Measurements from ENCODE around the gene SLC43A3. TPM values are rescaled to one million over a fixed set of nuclear protein-coding genes. Genes with fewer than 3 reads are reported as not detected.

SLC43A3 gene
- total and polyA plus RNA-seq, 9 of the 15 experiments (the other 6 are each of a cell fraction or from before 2014, with no cell fraction given) = 63.7 to 281 (median 139) TPM

DNA sequence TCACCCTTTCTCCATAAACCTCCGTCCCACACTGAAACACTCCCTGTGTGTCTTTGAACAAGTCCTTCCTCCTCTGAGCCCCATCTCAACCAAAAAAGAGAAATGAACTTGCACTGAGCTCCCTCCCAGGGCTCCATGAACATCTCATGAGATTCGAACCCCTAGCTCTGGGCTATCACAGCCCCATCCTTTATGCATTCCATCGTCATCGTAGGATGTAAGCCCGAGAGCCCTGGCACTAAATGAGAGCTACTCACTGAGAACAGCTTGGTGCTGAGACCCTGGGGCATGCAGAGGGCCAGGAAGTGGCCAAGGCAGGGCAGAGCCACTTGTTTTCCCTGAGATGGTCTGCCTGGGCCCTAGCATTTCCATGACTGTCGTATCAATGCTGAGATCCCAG lies 12.9 kb upstream of the SLC43A3 start:
- no peaks in the 10 kb centered on the region for H3K79me2 ChIP-seq (ENCODE audit: control insufficient read depth, insufficient read depth, low read length)
- H3K4me3 ChIP-seq = no peak overlapping the region
- POLR2A ChIA-PET = interaction anchor here (1.4 kb wide), 1 partner anchor 10 kb away, joined by 5 read pairs; no protein-coding TSS in a partner anchor
- H3K27ac ChIP-seq (ENCODE audit: extremely low read depth, low read depth, low read length) = no peak overlapping the region
- BruUV-seq (replicated peaks) = no TSS peak
- H3K27me3 ChIP-seq (ENCODE audit: control insufficient read depth in 2 of 2, insufficient read depth in 2 of 2, low read length in 2 of 2) = no peaks in the 10 kb centered on the region; a peak in 1 of 5 replicates
- no peaks in the 10 kb centered on the region for H3K36me3 ChIP-seq (ENCODE audit: control insufficient read depth, insufficient read depth, low read length)
- H3K4me2 ChIP-seq (ENCODE audit: insufficient read depth, low read length) = no peak overlapping the region
- no peaks in the 10 kb centered on the region for H4K20me1 ChIP-seq (replicated peaks; ENCODE audit: control insufficient read depth, insufficient read depth, low read length)
- no peak overlapping the region for H3K9ac ChIP-seq (ENCODE audit: insufficient read depth in 1 of 2, low read depth in 2 of 2, low read length in 2 of 2)
- no peak for FAIRE-seq
- in situ Hi-C loops (cut with MboI) = no loop called here
- CTCF ChIA-PET (ENCODE audit: low intra/inter-chr PET ratio) = no interaction called here
- H2AFZ ChIP-seq (ENCODE audit: low read depth, low read length) = no peak overlapping the region
- H3K9me3 ChIP-seq (replicated peaks; ENCODE audit: control insufficient read depth, insufficient read depth, low read depth, low read length) = no peaks in the 10 kb centered on the region
- peaks cover 0 to 6% of the 10 kb centered on the region in 2 experiments; a peak in 4 of 5 replicates for H3K4me1 ChIP-seq (replicated peaks in 1 of 2; ENCODE audit: control insufficient read depth in 2 of 2, insufficient read depth in 2 of 2, low read length in 2 of 2)
- WGBS (ENCODE audit: insufficient coverage, low coverage, missing lambda C conversion rate) = 35% methylated on average over 6 of the region's 6 CpGs
- no peak for DNase-seq (ENCODE audit: extremely low read depth in 1 of 4, low spot score in 3 of 4)
- H3K9me1 ChIP-seq (ENCODE audit: control insufficient read depth, insufficient read depth, low read length) = no peaks in the 10 kb centered on the region
- TF ChIP-seq, protein P1, sequence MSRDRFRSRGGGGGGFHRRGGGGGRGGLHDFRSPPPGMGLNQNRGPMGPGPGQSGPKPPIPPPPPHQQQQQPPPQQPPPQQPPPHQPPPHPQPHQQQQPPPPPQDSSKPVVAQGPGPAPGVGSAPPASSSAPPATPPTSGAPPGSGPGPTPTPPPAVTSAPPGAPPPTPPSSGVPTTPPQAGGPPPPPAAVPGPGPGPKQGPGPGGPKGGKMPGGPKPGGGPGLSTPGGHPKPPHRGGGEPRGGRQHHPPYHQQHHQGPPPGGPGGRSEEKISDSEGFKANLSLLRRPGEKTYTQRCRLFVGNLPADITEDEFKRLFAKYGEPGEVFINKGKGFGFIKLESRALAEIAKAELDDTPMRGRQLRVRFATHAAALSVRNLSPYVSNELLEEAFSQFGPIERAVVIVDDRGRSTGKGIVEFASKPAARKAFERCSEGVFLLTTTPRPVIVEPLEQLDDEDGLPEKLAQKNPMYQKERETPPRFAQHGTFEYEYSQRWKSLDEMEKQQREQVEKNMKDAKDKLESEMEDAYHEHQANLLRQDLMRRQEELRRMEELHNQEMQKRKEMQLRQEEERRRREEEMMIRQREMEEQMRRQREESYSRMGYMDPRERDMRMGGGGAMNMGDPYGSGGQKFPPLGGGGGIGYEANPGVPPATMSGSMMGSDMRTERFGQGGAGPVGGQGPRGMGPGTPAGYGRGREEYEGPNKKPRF (IDR thresholded peaks at IDR 0.05; ENCODE audit: low read depth, low read length) = no peak
- TF ChIP-seq ZNF175 (CRISPR knock-in tag; IDR thresholded peaks at IDR 0.05; ENCODE audit: low read depth) = no peak
- TF ChIP-seq ADNP (tag; IDR thresholded peaks at IDR 0.05) = no peak
- TF ChIP-seq RFX1 (IDR thresholded peaks at IDR 0.05) = no peak
- TF ChIP-seq MAFK (IDR thresholded peaks at IDR 0.05; ENCODE audit: low read length) = no peak
- no peak for TF ChIP-seq IRF2 (CRISPR knock-in tag; IDR thresholded peaks at IDR 0.05)
- no peak for TF ChIP-seq CXXC5 (CRISPR knock-in tag; IDR thresholded peaks at IDR 0.05)
- TF ChIP-seq ZNF224 (CRISPR knock-in tag; IDR thresholded peaks at IDR 0.05) = no peak
- no peak for TF ChIP-seq MCM5 (IDR thresholded peaks at IDR 0.05; ENCODE audit: low read depth)
- no peak for TF ChIP-seq SRSF3 (IDR thresholded peaks at IDR 0.05; ENCODE audit: insufficient read depth, low read length)
- ATAC-seq = no peak
- intact Hi-C loops (cut with micrococcal nuclease) = no loop called here

All from K562 (cell line).